C4-2B (cell line): Measurements from ENCODE around the gene THRB.

ENCODE experiments used
- CTCF ChIP-seq: fragments of 450-650 bp; conservative IDR thresholded peaks from 2 replicates; pipeline ENCODE4 v1.5.1; 2017; ENCODE audit warnings: mild to moderate bottlenecking
- ZFX ChIP-seq: fragments of 450-650 bp; IDR thresholded peaks from 2 replicates; pipeline ENCODE4 v1.6.1; 2017

DNA sequence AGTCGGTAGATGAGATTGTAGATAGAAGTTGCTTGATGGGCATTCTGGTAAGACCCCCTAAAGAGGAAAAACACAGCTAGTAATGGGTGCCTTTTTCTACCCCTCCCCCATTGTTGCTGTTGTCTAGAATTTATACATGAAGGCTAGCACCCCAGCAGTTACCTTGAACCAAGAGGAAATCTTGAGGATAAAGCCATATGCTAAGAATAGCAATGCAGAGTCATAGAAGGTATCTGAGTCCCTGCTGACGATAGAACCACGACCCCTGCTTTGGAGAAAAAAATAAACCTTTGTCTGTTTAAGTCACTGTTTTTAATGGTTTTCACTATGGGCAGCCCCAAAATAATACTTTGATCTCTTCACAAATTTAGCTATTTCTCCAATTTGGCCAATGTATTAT, 162.6 kb downstream of the THRB start:
- TF ChIP-seq CTCF (no peak), ZFX (no peak)
